GM21528 (cell line): ENCODE measurements around the gene RASL10A.

Experiments
- ATAC-seq: cut with Tn5 transposase; IDR thresholded peaks from one replicate; pipeline ENCODE4 v1.9.1; 2021; ENCODE audit warnings: mild to moderate bottlenecking, moderate library complexity; ENCODE audit not compliant: unreplicated experiment, low FRiP score

The RASL10A gene

GRCh38 chr22:29307596-29308147 is 7.8 kb downstream of the RASL10A start:
- no peak for ATAC-seq

- ATAC-seq: no peak
Measured at GRCh38 chr22:29306835-29307595, 8.5 kb downstream of the RASL10A start.

GRCh38 chr22:29306175-29306834 is 9.2 kb downstream of the RASL10A start, which contains the start of gene GAS2L1:
GAS2L1 (plus strand) TSS chr22:29306650; CDS start chr22:29308106, 1,456 bp downstream.
- ATAC-seq: no peak

- ATAC-seq: no peak
Measured at GRCh38 chr22:29305836-29306174, 9.7 kb downstream of the RASL10A start.

- ATAC-seq: no peak
Measured at GRCh38 chr22:29302681-29303465, 12.6 kb downstream of the RASL10A start.

GRCh38 chr22:29302402-29302680 is 13.2 kb downstream of the RASL10A start:
- no peak for ATAC-seq

GRCh38 chr22:29301716-29302401 is 13.6 kb downstream of the RASL10A start:
- ATAC-seq: no peak

GRCh38 chr22:29300807-29301601 is 14.5 kb downstream of the RASL10A start:
- no peak for ATAC-seq

- ATAC-seq: no peak
Measured at GRCh38 chr22:29300467-29300806, 15.1 kb downstream of the RASL10A start.

- no peak for ATAC-seq
Measured at GRCh38 chr22:29299136-29299900, 16.2 kb downstream of the RASL10A start.

- ATAC-seq: no peak
Measured at GRCh38 chr22:29298641-29299040, 16.9 kb downstream of the RASL10A start.

- ATAC-seq: no peak
Measured at GRCh38 chr22:29292379-29292778, 23.1 kb downstream of the RASL10A start.

GRCh38 chr22:29291215-29291614 is 24.3 kb downstream of the RASL10A start:
- ATAC-seq: no peak

GRCh38 chr22:29290061-29290460 is 25.4 kb downstream of the RASL10A start:
- no peak for ATAC-seq

- no peak for ATAC-seq
Measured at GRCh38 chr22:29288837-29289236, 26.7 kb downstream of the RASL10A start.

GRCh38 chr22:29284196-29284595 is 31.3 kb downstream of the RASL10A start:
- ATAC-seq: no peak

GRCh38 chr22:29277927-29278326 is 37.6 kb downstream of the RASL10A start:
- ATAC-seq: no peak

GRCh38 chr22:29275819-29276565 is 39.5 kb downstream of the RASL10A start:
- ATAC-seq: no peak

GRCh38 chr22:29275167-29275566 is 40.3 kb downstream of the RASL10A start:
- no peak for ATAC-seq
